ENCODE measurements around the gene ELK4.

DNA sequence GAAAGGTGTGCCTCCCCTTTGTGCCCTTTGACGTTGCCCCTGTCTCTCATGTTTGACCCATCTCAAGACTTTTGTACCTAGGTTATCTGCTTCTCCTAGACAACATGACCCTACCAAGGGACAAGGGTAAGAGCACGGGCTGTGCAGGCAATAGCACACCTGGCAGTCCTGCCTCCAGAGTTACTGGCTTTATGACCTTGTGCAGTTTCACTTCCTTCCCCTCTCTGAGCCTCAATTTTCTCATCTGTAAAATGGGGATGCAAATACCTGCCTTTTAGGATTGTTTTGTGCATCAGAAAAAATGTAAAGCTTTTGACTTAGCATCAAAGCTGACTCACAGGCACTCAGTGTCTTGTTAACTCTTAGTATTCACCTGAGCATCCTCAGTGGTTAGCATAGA is 36.4 kb downstream of the ELK4 start:
- TF ChIP-seq FOXM1 (IDR thresholded peaks at IDR 0.05; ENCODE audit: borderline replicate concordance) (no peak), TARDBP (IDR thresholded peaks at IDR 0.05) (no peak), BHLHE40 (IDR thresholded peaks at IDR 0.05; ENCODE audit: borderline replicate concordance) (no peak), SUZ12 (IDR thresholded peaks at IDR 0.05) (no peak), NFRKB (IDR thresholded peaks at IDR 0.05) (no peak)

All from HEK293T (cell line).